Measurements from ENCODE around the gene CAMKK2.
"Not testable (repeated sequence)": the region's sequence is repeated elsewhere in the genome, so short reads cannot be mapped to it uniquely, and the experiment has no call there.

Gene CAMKK2

GRCh38 chr12:121245031-121245430 is 51.5 kb downstream of the CAMKK2 start:
- DNase-seq = no peak

- DNase-seq = no peak
Observed at GRCh38 chr12:121241156-121241970, 55.1 kb downstream of the CAMKK2 start.

DNA sequence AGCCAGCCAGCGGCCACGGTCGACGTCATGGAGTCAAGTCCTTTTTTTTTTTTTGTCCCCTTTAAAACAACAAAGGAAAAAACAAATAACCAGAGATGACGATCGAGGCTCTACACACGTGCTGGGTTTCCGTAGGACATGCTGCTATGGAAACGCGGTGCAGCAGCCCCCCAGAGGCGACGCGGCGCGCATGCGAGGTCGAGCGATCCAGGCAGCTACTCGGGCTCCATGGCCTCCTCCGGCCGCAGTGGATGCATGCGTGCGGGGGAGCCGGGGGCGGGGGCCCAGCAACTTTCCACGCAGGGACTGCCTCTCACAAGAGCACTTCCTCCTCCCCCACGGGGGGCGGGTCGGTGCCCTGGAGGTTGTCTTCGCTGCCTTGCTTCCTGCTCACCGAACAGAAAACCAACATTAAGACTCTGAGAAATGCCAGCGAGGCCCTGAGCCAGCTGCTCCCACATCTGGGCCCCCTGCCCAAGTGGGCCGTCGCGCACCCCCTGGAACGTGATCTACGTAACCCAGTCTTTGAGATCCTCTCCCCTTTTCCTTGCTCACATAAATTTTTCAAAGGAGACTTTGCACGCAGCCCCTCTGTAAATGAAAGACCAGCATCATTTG is 55.9 kb downstream of the CAMKK2 start:
- DNase-seq = no peak

DNA sequence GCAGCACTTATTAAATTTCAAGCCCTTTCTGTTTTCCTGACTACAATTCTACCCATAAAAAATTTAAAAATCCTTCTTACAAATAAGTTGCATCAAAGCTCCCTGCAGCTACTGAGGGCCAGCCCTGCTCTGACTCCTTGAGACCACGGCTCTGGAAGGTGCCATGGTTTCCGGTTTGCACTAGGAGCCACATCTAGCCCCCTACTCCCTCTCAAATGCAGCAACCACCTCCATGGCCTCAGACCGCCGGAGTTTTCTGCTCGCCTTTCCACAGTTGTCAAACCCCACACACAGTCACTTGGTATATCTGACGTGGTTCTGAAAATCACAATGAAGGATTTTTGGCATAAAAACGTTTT is 56.5 kb downstream of the CAMKK2 start:
- no peak for DNase-seq

GRCh38 chr12:121239351-121240061 is 57.0 kb downstream of the CAMKK2 start:
- DNase-seq = no peak

- DNase-seq = no peak
Observed at GRCh38 chr12:121238604-121239350, 57.7 kb downstream of the CAMKK2 start.

DNA sequence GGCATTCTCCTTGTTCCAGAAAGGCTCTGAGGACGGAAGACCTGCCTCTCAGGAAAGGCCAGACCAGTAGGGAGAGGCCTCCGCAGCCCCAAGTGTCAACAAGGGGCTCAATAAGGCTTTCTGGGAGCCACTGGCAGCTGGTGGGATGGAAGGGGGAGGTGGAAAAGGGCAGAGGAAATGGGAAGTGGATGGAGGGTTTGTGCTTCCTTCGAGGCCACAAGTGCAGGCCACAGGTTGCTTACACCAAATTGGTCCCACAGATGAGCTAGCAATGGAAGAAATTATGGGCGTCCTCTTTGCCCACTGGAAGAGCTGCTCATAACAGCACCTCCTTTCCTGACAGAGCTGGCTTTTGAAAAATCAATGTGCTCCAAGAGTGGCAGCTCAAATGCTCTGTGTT is 58.4 kb downstream of the CAMKK2 start:
- no peak for DNase-seq

- DNase-seq = no peak
Observed at GRCh38 chr12:121237415-121237814, 59.1 kb downstream of the CAMKK2 start.

DNA sequence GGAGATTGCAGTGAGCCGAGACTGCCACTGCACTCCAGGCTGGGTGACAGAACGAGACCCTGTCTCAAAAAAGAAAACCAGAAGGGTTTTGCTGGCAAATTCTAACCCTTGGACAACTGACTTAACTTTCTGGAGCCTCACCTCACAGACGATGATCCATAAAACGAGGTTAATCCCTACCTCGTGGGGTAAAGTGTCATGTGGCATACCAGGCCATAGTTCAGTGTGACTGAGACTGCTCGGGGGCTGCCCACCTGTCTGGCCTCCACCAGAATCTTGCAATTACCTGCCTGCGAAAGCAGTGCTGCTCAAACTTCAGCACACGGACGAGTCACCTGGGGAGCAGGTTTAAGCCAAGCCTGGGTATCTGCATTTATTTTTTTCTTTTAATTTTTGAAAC is 59.7 kb downstream of the CAMKK2 start:
- no peak for DNase-seq

- no peak for DNase-seq
Observed at GRCh38 chr12:121233628-121234020, 62.9 kb downstream of the CAMKK2 start.

GRCh38 chr12:121232977-121233627 is 63.4 kb downstream of the CAMKK2 start:
- DNase-seq = no peak

DNA sequence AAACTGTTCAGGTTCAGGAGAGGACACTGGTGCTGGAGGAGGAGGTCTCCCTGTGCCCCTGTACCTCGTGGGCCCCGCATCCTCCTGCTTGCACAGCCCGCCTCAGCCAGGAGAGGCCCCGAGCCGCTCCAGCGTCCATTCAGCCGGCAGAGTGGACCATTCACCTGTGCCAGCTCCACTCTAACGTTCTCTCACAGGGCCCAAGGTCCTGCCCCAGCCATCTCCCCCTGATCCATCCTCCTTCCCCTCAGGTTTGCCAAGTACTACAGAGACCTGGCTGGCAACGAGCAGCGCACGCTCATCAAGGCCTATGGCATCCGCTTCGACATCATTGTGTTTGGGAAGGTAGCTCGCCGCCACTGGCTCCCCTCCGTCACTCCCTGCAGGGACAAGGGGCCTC is 64.3 kb downstream of the CAMKK2 start:
- no peak for DNase-seq

DNA sequence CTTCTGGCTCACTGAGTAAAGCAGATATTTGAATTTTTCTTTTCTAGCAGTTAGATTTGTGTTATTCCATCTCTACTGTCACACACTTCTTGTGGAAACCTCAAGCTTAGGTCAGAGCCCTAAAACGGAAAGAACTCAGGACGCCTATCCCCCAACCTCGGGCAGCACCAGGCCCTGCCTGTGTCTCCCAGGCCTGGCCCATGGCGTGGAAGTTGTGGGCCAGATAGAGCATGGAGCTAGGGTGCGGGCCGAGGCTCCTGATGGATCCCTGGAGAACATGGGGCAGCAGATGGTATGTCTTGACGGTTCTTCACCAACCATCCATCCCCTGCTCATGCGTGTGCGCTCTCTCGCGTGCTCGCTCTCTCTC is 66.0 kb downstream of the CAMKK2 start:
- DNase-seq = no peak

- peak; percentile 58 to 91 for DNase-seq
Observed at GRCh38 chr12:121229826-121230537, 66.5 kb downstream of the CAMKK2 start.

DNA sequence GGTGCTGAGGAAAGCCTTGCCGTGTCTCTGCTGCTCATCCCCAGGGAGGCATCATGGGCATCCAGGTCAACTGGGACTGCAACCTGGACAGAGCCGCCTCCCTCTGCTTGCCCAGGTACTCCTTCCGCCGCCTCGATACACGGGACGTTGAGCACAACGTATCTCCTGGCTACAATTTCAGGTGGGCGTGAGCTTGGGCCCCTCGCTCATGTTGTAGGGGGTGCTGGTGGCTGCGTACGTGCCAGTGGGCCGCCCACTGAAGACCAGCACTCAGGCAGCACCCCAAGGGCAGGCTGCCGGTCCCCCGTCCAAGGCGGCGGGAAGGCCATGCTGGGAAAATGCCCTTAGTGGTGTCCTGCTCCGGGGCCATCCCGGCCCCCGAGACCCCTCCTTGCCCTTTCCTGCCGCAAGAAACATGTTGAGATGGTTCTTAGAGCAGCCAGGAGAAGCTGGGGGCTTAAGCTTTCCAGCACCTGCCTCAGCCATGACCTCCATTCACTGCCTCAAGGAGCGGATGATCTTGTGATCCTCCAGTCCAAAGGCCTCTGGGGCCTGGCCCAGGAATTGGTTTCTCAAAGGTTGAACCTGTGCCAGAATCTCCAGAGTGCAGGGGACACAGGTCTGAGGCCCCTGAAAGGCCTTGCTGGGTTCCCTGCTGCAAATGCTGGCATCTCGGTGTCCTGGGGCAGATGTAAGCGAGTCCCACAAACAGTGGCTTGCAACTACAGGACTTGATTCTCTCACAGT is 67.4 kb downstream of the CAMKK2 start:
- DNase-seq = no peak

GRCh38 chr12:121227294-121227693 is 69.2 kb downstream of the CAMKK2 start:
- peak; percentile 91 to 96 for DNase-seq

GRCh38 chr12:121226871-121227270 is 69.6 kb downstream of the CAMKK2 start:
- DNase-seq = not testable (repeated sequence)

GRCh38 chr12:121226399-121226798 is 70.1 kb downstream of the CAMKK2 start:
- DNase-seq = no peak

GRCh38 chr12:121224591-121224990 is 71.9 kb downstream of the CAMKK2 start:
- DNase-seq = no peak

GRCh38 chr12:121223292-121224285 is 72.9 kb downstream of the CAMKK2 start:
- DNase-seq = peak in 1 of 2 experiments; percentile 51

Measured in NCI-H526 (cell line).